ENCODE measurements around the gene ITIH4.

- no peak for TF ChIP-seq GFI1B (tag by site-specific recombination; IDR thresholded peaks at IDR 0.05)
- no peak for TF ChIP-seq ZBTB49 (tag by site-specific recombination; IDR thresholded peaks at IDR 0.05; ENCODE audit: low read depth)
- TF ChIP-seq ZNF324 (tag by site-specific recombination; IDR thresholded peaks at IDR 0.05): no peak
These were observed 35.5 kb upstream of the ITIH4 start for GRCh38 chr3:52865994-52866393.

Measured in HEK293 (cell line).